HCT116 (cell line): Measurements from ENCODE around the gene SKAP1. TPM values are rescaled to one million over a fixed set of nuclear protein-coding genes. Genes with fewer than 3 reads are reported as not detected.

ENCODE experiments used
- ATAC-seq: fragments of 200-7000 bp; cut with Tn5 transposase; 2 replicates; pipeline ENCODE4 v1.9.1; 2020; ENCODE audit warnings: mild to moderate bottlenecking, moderate library complexity
- BruUV-seq: library from RNA; stranded (reverse); fragments of 400-500 nt; replicated peaks from 2 replicates; lab custom pipeline; 2021; lab: Mats Ljungman, UMichigan
- CTCF ChIA-PET: fragments of 300-600 bp; sonication (Branson Sonifier 250); formaldehyde crosslinking; loops from one replicate; lab custom pipeline; 2021; ENCODE audit warnings: antibody characterized with exemption; lab: Charles Lee
- POLR2A ChIA-PET: fragments of 300-600, 350-600 bp; sonication (Branson Sonifier 250); formaldehyde crosslinking; loops from one replicate; lab custom pipeline; 2021; ENCODE audit warnings: antibody characterized with exemption; lab: Charles Lee
- RAD21 ChIA-PET, 2 experiments: fragments of 300-600 bp; sonication (Branson Sonifier 250); formaldehyde crosslinking; loops; one replicate each; lab custom pipeline; 2023; ENCODE audit warnings: low total read pairs in 2 of 2; ENCODE audit not compliant: uncharacterized antibody in 2 of 2, unreplicated experiment in 2 of 2, low non-redundant PET in 1 of 2; lab: Charles Lee
- DNase-seq: peaks from one replicate; pipeline ENCODE4 v3.0.0-alpha.2; 2010; ENCODE audit warnings: low read depth, low spot score
- H2AFZ ChIP-seq: fragments of 200-600 bp; shearing (Covaris generic), sonication (generic); 2 replicates; pipeline ENCODE4 v1.6.1; 2017; ENCODE audit warnings: low read depth, mixed run types, mixed read lengths, antibody characterized with exemption, low read length; ENCODE audit not compliant: poor library complexity, severe bottlenecking
- H3K27ac ChIP-seq: 2 replicates; pipeline ENCODE4 v1.5.1; 2012; ENCODE audit warnings: low read depth, low read length
- H3K27me3 ChIP-seq: fragments of 200-600 bp; sonication (generic); 2 replicates; pipeline ENCODE4 v1.6.1; 2016; ENCODE audit warnings: mixed run types, low read length, mixed read lengths; ENCODE audit not compliant: insufficient read depth
- H3K36me3 ChIP-seq, 2 experiments: fragments of 200-500 bp in 1 of 2; fragments of 200-600 bp in 1 of 2; sonication (Bioruptor generic) in 1 of 2; sonication (generic) in 1 of 2; 2 replicates each; pipeline versions ENCODE4 v1.5.1 to v1.6.1; 2014 to 2016; ENCODE audit warnings: low read length in 2 of 2, inconsistent platforms in 1 of 2, mixed read lengths in 1 of 2, mixed run types in 1 of 2; ENCODE audit not compliant: insufficient read depth in 2 of 2, control insufficient read depth in 1 of 2
- H3K4me1 ChIP-seq, 2 experiments: fragments of 200-600 bp in 1 of 2; sonication (generic) in 1 of 2; 2 replicates each; pipeline versions ENCODE4 v1.5.1 to v1.6.1; 2012 to 2017; ENCODE audit warnings: low read length in 2 of 2, inconsistent platforms in 1 of 2, mild to moderate bottlenecking in 1 of 2, mixed read lengths in 1 of 2, mixed run types in 1 of 2, moderate library complexity in 1 of 2; ENCODE audit not compliant: insufficient read depth in 2 of 2, control insufficient read depth in 1 of 2
- H3K4me2 ChIP-seq: fragments of 200-600 bp; sonication (generic); 2 replicates; pipeline ENCODE4 v1.6.1; 2017; ENCODE audit warnings: mixed run types, low read length, mixed read lengths
- H3K4me3 ChIP-seq, 2 experiments: fragments of 200-600 bp in 1 of 2; sonication (generic) in 1 of 2; replicated peaks in 1 of 2; 2 replicates each; pipeline ENCODE4 v1.5.1; 2011 to 2016; ENCODE audit warnings: low read length in 2 of 2, control low read depth in 1 of 2, low read depth in 1 of 2, mild to moderate bottlenecking in 1 of 2, mixed read lengths in 1 of 2, mixed run types in 1 of 2
- H3K79me2 ChIP-seq: fragments of 200-600 bp; sonication (generic); 2 replicates; pipeline ENCODE4 v1.6.1; 2017; ENCODE audit warnings: mild to moderate bottlenecking, mixed run types, low read length, moderate library complexity, mixed read lengths; ENCODE audit not compliant: insufficient read depth
- H3K9ac ChIP-seq: fragments of 200-600 bp; sonication (generic); 2 replicates; pipeline ENCODE4 v1.6.1; 2016; ENCODE audit warnings: low read length, mixed read lengths
- H3K9me2 ChIP-seq: fragments of 200-600 bp; sonication (generic), shearing (Covaris generic); 2 replicates; pipeline ENCODE4 v1.6.1; 2017; ENCODE audit warnings: mixed run types, mild to moderate bottlenecking, moderate library complexity; ENCODE audit not compliant: insufficient read depth
- H3K9me3 ChIP-seq, 2 experiments: fragments of 200-500 bp in 1 of 2; fragments of 200-600 bp in 1 of 2; sonication (Bioruptor generic) in 1 of 2; sonication (generic) in 1 of 2; 2 replicates each; pipeline ENCODE4 v1.6.1; 2014 to 2017; ENCODE audit warnings: low read length in 2 of 2, mixed read lengths in 2 of 2, inconsistent platforms in 1 of 2, low read depth in 1 of 2, mild to moderate bottlenecking in 1 of 2, mixed run types in 1 of 2, moderate library complexity in 1 of 2; ENCODE audit not compliant: control insufficient read depth in 1 of 2, insufficient read depth in 1 of 2
- H4K20me1 ChIP-seq: fragments of 200-600 bp; sonication (generic), shearing (Covaris generic); 2 replicates; pipeline ENCODE4 v1.6.1; 2017; ENCODE audit warnings: mixed run types, mild to moderate bottlenecking, moderate library complexity; ENCODE audit not compliant: insufficient read depth
- CTCF ChIP-seq, 3 experiments: fragments of 200-600 bp in 1 of 3; sonication (generic) in 1 of 3; IDR thresholded peaks in 2 of 3; conservative IDR thresholded peaks in 1 of 3; 2 replicates each; pipeline ENCODE4 v1.5.1; 2012 to 2017; ENCODE audit warnings: low read depth in 2 of 3, low read length in 2 of 3, antibody characterized with exemption in 1 of 3, borderline replicate concordance in 1 of 3, control low read depth in 1 of 3, mild to moderate bottlenecking in 1 of 3, mixed read lengths in 1 of 3, mixed run types in 1 of 3, moderate library complexity in 1 of 3; ENCODE audit not compliant: insufficient read depth in 1 of 3
- EZH2 ChIP-seq: fragments of 200-600 bp; sonication (generic); IDR thresholded peaks from 2 replicates; pipeline ENCODE4 v1.6.1; 2017; ENCODE audit warnings: antibody characterized with exemption, mixed run types
- EZH2phosphoT487 ChIP-seq: fragments of 200-600 bp; IDR thresholded peaks from 2 replicates; pipeline ENCODE4 v1.6.1; 2018; ENCODE audit warnings: antibody characterized with exemption, borderline replicate concordance
- FOSL1 ChIP-seq: IDR thresholded peaks from 2 replicates; pipeline ENCODE4 v1.6.1; 2012; ENCODE audit warnings: low read depth
- POLR2A ChIP-seq: IDR thresholded peaks from 2 replicates; pipeline ENCODE4 v1.7.0; 2011; ENCODE audit warnings: borderline replicate concordance; ENCODE audit not compliant: insufficient read depth, insufficient read length; ENCODE audit errors: extremely low read depth
- SP1 ChIP-seq: IDR thresholded peaks from 2 replicates; pipeline ENCODE4 v1.6.1; 2012; ENCODE audit warnings: low read depth
- SRF ChIP-seq: IDR thresholded peaks from 2 replicates; pipeline ENCODE4 v1.6.1; 2012; ENCODE audit warnings: low read depth
- YY1 ChIP-seq: IDR thresholded peaks from 2 replicates; pipeline ENCODE4 v1.6.1; 2011; ENCODE audit warnings: low read length, low read depth, moderate library complexity, mild to moderate bottlenecking; ENCODE audit not compliant: insufficient replicate concordance; ENCODE audit errors: extremely low read depth
- ZNF274 ChIP-seq: fragments of 200-500 bp; sonication (Bioruptor generic); IDR thresholded peaks from 2 replicates; pipeline ENCODE4 v1.6.1; 2014; ENCODE audit warnings: mild to moderate bottlenecking, low read depth, low read length, inconsistent platforms
- intact Hi-C: fragments of 100-400 bp; cut with micrococcal nuclease; formaldehyde crosslinking; loops from 2 replicates; pipeline ENCODE4 v1.10.0; 2022
- total RNA-seq: library from RNA; stranded (reverse); gene quantifications from one replicate; pipeline ENCODE4 v1.2.1, GENCODE V29; 2021; ENCODE audit not compliant: unreplicated experiment
- TF ChIP-seq, protein P1 (sequence below): IDR thresholded peaks from 2 replicates; pipeline ENCODE4 v1.6.1; 2011; ENCODE audit warnings: mild to moderate bottlenecking, low read length, moderate library complexity; ENCODE audit not compliant: insufficient replicate concordance; ENCODE audit errors: extremely low read depth
- TF ChIP-seq, protein P2 (sequence below): IDR thresholded peaks from 2 replicates; pipeline ENCODE4 v1.6.1; 2012; ENCODE audit warnings: low read depth

Gene SKAP1
- total RNA-seq, 1 experiment from 2014 or later: 12.4 TPM

DNA sequence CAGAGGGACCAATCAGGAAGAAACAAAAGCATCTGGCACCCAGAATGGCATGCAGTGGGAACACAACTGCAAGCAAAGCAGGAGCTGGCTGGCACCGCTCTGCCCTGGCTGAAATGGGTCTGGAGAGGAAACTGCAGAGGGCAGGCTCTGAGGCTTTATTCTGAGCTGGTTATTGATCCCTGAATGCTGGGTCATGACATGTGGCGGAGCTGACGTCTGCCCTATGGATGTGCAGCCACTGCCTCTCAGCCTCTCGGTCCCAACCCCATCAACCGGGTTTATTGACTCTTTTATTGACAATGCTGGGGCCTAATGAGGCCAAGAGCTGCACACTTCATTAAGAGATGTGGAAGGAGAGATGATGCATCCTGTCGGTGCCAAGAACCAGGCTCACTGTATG lies 3.9 kb upstream of the SKAP1 start:
- no peaks in the 10 kb centered on the region for H3K79me2 ChIP-seq
- H3K36me3 ChIP-seq: no peaks in the 10 kb centered on the region
- CTCF ChIA-PET: interaction anchor here (0.6 kb wide), 1 partner anchor 98 kb away, joined by 3 read pairs; no protein-coding TSS in a partner anchor
- H3K4me1 ChIP-seq: peaks cover 0 to 15% of the 10 kb centered on the region in 2 experiments; a peak in 1 of 4 replicates
- DNase-seq: no peak
- H3K4me3 ChIP-seq: no peak overlapping the region
- no peak overlapping the region for H3K4me2 ChIP-seq
- no peak overlapping the region for H3K27ac ChIP-seq
- no peaks in the 10 kb centered on the region for H3K9me2 ChIP-seq
- no peak overlapping the region for H3K9ac ChIP-seq
- RAD21 ChIA-PET: no interaction called here
- no peaks in the 10 kb centered on the region for H4K20me1 ChIP-seq
- no peaks in the 10 kb centered on the region for H3K27me3 ChIP-seq
- TF ChIP-seq CTCF (IDR thresholded peaks at IDR 0.05 in 2 of 3, conservative IDR thresholded peaks at IDR 0.05 in 1 of 3; ENCODE audit: borderline replicate concordance in 1 of 3, insufficient read depth in 1 of 3, low read depth in 2 of 3, low read length in 2 of 3): no peak
- no peak for TF ChIP-seq EZH2phosphoT487
- no peak for TF ChIP-seq FOSL1
- no peak for TF ChIP-seq POLR2A
- no peak for TF ChIP-seq ZNF274
- TF ChIP-seq, protein P1, sequence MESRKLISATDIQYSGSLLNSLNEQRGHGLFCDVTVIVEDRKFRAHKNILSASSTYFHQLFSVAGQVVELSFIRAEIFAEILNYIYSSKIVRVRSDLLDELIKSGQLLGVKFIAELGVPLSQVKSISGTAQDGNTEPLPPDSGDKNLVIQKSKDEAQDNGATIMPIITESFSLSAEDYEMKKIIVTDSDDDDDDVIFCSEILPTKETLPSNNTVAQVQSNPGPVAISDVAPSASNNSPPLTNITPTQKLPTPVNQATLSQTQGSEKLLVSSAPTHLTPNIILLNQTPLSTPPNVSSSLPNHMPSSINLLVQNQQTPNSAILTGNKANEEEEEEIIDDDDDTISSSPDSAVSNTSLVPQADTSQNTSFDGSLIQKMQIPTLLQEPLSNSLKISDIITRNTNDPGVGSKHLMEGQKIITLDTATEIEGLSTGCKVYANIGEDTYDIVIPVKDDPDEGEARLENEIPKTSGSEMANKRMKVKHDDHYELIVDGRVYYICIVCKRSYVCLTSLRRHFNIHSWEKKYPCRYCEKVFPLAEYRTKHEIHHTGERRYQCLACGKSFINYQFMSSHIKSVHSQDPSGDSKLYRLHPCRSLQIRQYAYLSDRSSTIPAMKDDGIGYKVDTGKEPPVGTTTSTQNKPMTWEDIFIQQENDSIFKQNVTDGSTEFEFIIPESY: no peak
- TF ChIP-seq SRF: no peak
- no peak for TF ChIP-seq SP1
- TF ChIP-seq, protein P2, sequence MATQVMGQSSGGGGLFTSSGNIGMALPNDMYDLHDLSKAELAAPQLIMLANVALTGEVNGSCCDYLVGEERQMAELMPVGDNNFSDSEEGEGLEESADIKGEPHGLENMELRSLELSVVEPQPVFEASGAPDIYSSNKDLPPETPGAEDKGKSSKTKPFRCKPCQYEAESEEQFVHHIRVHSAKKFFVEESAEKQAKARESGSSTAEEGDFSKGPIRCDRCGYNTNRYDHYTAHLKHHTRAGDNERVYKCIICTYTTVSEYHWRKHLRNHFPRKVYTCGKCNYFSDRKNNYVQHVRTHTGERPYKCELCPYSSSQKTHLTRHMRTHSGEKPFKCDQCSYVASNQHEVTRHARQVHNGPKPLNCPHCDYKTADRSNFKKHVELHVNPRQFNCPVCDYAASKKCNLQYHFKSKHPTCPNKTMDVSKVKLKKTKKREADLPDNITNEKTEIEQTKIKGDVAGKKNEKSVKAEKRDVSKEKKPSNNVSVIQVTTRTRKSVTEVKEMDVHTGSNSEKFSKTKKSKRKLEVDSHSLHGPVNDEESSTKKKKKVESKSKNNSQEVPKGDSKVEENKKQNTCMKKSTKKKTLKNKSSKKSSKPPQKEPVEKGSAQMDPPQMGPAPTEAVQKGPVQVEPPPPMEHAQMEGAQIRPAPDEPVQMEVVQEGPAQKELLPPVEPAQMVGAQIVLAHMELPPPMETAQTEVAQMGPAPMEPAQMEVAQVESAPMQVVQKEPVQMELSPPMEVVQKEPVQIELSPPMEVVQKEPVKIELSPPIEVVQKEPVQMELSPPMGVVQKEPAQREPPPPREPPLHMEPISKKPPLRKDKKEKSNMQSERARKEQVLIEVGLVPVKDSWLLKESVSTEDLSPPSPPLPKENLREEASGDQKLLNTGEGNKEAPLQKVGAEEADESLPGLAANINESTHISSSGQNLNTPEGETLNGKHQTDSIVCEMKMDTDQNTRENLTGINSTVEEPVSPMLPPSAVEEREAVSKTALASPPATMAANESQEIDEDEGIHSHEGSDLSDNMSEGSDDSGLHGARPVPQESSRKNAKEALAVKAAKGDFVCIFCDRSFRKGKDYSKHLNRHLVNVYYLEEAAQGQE: no peak
- no peak for TF ChIP-seq EZH2
- no peak for TF ChIP-seq YY1
- H3K9me3 ChIP-seq: no peaks in the 10 kb centered on the region
- no peak overlapping the region for H2AFZ ChIP-seq
- no TSS peak for BruUV-seq
- POLR2A ChIA-PET: no interaction called here
- intact Hi-C loops: no loop called here
- no peak for ATAC-seq
